ENCODE results near the gene RBM43.
A peak's percentile ranks its signal among the peaks of the same experiment; 100 is the strongest.
"Not testable (repeated sequence)": the region's sequence is repeated elsewhere in the genome, so short reads cannot be mapped to it uniquely, and the experiment has no call there.

The RBM43 gene

GRCh38 chr2:151261231-151261976 is at the start of gene RBM43:
RBM43 (minus strand) TSS chr2:151261863; CDS start chr2:151261727, 136 bp downstream.
- DNase-seq (ENCODE audit: low read depth in 2 of 2) = peak; percentile 70 to 75

DNA sequence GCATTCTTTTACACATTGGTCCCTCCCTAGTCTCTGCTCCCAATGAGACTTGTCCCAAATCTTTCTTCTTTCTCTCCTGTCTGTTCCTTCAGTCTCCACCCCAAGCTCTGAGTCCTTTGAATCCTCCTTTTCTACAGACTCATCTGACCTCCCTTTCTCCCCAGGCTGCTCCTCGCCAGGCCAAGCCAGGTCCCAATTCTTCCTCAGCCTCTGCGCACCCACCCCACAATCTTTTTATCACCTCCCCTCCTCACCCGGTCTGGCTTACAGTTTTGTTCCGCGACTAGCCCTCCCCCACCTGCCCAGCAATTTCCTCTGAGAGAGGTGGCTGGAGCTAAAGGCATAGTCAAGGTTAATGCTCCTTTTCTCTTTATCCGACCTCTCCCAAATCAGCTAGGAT is 48.6 kb upstream of the RBM43 start:
- DNase-seq (ENCODE audit: low read depth in 2 of 2) = not testable (repeated sequence)

- no peak for DNase-seq (ENCODE audit: low read depth in 2 of 2)
These were observed 45.0 kb upstream of the RBM43 start for GRCh38 chr2:151306621-151307020.

GRCh38 chr2:151305129-151305691 is 43.5 kb upstream of the RBM43 start:
- no peak for DNase-seq (ENCODE audit: low read depth in 2 of 2)

DNA sequence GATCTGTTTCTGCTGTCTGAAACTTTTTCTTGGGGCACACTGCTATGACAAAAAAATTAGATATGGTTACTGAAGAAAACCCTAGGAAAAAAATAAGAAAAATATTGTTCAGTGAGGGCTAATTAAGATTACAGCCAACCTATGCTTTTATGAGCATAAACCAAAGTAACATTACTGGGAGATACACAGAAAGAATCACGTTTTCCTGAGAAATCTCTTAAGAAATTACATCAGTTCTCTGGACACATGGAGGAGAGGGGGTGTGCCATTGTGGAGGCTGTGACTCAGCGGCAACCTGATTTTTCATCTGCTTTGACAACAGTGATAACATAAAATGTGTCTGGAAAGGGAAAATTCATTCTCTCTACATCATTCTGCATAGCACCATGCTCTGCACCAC is 41.2 kb upstream of the RBM43 start:
- DNase-seq (ENCODE audit: low read depth in 2 of 2) = no peak

DNA sequence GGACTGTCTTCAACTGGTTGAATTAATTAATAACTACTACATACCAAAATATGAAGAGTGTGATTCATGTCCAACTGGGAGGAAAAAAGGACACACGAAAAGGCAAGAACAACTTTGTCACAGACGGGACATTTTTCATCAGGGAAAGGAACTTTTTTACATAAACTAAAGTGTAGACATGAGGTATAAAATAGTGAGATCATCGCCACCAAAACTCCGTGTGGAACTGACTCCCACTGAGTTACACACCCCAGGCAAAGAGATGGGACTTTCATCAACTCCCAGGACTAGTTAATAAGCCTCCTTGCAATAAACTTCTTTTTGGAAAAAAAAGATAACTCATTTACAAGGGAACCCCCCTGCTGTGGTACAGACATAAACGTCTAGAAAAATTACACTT is 40.7 kb upstream of the RBM43 start:
- no peak for DNase-seq (ENCODE audit: low read depth in 2 of 2)

GRCh38 chr2:151299920-151300539 is 38.4 kb upstream of the RBM43 start:
- no peak for DNase-seq (ENCODE audit: low read depth in 2 of 2)

DNA sequence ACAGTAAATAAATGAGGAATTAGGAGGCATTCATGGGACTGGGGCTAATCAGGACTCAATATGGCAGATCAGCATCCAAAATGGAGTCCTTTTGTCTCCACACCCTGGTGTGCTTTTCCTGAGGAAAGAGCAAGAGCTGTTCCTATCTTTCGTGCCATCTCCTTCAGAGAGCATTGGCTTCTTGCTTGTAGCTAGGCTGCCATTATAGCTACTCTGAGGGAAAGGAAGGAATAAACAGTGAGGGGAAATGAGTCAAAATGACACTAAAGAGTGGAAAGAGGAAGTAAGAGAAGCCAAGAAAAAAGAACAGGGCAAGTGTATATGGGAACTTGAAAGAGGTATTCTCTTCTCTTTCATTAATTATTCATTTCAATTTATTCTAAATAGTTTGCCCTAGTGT is 36.2 kb upstream of the RBM43 start:
- no peak for DNase-seq (ENCODE audit: low read depth in 2 of 2)

DNA sequence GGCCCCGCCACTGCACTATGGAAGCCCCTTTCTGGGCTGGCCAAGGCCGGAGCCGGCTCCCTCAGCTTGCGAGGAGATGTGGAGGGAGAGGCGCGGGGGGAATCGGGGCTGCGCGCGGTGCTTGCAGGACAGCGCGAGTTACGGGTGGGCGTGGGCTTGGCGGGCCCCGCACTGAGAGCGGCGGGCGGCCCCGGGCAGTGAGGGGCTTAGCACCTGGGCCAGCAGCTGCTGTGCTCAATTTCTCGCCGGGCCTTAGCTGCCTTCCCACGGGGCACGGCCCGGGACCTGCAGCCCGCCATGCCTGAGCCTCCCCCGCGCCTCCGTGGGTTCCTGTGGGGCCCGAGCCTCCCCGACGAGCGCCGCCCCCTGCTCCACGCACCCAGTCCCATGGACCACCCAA is 34.3 kb upstream of the RBM43 start:
- DNase-seq (ENCODE audit: low read depth in 2 of 2) = not testable (repeated sequence)

DNA sequence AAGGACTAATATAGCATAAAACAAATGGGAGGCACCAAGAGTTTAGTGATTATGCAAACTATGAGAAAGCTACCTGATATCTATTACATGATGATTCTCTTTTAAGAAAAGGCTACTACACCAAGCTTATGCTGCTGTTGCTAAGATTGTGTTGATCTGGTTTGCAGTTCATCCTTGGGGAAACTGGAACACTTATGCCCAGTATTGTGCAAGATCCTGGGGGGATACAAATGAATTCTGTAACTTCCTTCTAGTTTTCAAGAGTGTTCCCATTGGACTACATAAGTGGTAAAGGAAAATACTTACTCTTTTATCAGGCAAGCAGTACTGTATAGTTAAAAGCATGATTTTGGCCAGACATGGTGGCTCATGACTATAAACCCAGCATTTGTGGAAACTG is 30.9 kb upstream of the RBM43 start:
- no peak for DNase-seq (ENCODE audit: low read depth in 2 of 2)

DNA sequence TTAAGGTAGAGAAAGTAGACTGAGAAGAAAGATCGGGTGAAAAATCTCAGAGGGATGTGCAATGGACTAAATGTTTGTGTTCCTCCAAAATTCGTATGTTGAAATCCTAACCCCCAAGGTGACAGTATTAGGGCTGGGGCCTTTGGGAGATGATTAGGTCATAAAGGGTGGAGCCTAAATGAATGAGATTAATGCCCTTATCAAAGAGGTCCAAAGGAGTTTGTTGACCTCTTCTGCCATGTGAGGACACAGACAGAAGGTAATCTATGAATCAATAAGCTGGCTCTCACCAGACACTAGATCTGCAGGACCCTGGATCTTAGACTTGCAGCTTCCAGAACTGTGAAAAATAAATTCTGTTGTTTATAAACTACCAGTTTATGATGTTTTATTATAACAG is 30.5 kb upstream of the RBM43 start:
- no peak for DNase-seq (ENCODE audit: low read depth in 2 of 2)

- no peak for DNase-seq (ENCODE audit: low read depth in 2 of 2)
These were observed 29.6 kb upstream of the RBM43 start for GRCh38 chr2:151291224-151291623.

DNA sequence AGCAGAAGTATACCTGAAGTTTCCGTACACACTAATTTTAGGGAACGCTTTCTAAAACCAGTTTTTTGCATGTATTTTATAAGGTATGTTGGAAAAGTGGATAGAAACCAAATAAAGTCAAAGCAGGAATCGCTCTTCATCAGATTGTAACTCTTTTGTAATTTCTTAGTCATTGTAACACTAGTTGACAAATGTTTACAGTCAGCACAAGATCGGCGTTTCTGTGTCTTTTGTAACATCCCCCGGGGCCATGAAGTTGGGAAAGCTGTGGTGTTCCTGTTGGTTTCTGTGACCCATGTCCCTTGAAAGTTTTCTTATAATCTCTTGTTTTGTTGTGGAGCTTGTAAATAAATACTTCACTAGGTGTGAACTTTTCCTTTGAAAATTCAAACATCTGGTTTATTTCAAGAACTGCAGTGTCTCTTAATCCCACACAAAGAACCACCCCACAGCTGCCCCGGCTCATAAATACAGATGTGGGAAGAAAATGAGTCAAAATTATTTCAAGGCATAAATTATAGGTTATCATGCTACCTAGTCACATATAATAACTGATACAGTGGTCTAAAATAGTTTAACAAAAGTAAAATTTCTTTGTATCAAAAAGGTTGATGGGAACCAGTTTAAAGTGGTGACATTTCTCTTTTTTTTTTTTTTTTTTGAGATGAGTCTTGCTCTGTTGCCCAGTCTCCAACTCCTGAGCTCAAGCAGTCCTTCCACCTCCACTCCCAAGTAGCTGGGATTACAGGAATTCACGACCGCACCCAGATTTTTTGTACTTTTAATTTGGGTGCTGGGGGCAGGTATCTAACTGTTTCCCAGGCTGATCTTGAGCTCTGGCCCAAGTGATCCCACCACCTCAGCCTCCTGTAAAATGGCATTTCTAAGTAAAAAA is 28.6 kb upstream of the RBM43 start:
- no peak for DNase-seq (ENCODE audit: low read depth in 2 of 2)

DNA sequence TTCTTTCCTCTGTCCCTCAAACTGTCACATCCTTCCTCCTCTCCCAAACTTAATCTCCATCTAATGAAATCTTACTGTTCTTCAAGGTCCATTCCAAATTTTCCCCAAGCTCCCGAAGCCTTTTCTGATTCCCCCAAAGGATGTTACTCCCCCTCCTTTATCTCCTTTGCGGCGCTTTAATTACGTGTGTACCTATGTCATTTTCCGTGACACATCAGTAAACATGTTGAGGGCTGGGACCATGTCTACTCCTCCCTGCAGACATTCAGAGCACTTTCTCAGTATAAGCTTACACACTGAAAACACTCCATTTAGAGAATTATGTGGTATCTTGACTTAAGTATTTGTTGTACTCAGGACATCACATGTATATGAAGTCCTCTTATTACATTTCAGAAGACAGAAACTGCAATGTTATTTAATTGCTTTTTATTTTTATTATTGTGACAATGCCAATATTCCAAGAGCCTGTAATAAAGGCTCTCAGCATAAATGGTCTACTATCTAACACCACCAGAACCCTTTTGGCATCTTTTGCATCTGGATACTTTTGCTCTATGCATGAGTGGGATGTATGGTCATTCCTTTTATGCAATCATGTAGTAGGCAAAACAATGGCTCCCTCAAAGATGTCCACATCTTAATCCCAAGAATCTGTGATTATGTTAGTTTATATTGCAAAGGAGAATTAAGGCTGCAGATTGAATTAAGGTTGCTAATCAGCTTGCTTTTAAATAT is 26.0 kb upstream of the RBM43 start:
- no peak for DNase-seq (ENCODE audit: low read depth in 2 of 2)

DNA sequence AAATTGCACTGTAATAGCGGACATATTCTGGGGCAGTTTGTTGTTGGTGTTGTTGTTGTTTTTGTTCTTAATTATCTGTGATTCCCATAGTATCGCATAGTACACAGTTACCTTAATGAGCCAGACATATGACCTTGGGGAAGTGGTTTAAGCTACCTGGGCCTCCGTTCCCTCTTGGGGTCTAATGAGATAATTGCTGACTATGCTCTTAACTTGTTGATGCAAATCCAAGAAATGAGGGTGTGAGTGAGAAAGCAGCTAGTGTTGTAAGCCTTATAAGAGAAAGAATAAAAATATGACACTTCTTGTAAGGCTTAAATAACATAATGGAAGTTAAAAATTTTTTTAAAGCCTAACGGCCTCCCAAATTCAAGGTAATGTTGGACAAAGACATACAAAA is 20.7 kb upstream of the RBM43 start:
- no peak for DNase-seq (ENCODE audit: low read depth in 2 of 2)

DNA sequence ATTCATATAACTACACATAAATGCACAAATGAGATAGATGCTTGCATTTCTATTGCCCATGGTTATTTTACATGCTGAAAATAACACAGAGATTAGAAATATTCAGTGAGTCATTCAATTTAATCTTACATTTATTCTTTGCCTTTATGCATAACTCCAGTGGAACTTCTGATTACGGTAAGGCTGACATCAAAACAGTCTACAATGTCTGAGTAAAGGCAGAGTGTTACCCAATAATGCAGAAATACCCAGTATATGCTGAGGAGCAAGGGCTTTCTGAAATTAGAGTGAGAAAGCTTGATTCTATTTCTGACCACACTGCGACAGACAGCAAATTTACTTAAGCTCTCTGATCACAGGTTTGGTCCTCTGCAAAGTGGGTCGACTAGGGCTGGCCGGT is 18.6 kb upstream of the RBM43 start:
- DNase-seq (ENCODE audit: low read depth in 2 of 2) = no peak

GRCh38 chr2:151278487-151278886 is 16.8 kb upstream of the RBM43 start:
- DNase-seq (ENCODE audit: low read depth in 2 of 2) = no peak

GRCh38 chr2:151277067-151277466 is 15.4 kb upstream of the RBM43 start:
- no peak for DNase-seq (ENCODE audit: low read depth in 2 of 2)

DNA sequence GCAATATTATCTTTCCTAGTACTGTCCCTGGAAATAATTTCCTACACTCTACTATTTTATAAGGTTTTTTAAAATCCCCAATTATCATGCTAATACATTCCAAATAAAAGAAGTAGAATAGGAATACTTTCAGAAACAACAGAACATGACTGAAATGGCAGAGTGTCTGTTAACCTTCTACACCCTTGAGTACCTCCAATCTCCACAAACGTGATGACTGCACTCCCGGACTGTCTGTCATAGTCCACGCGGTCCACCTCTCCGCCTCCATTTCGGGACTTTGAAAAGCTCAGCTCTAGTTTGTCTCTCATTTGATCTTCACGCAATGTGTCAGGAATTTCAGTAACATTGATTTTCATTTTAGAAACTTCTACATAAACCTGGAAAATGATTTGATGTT is 13.6 kb upstream of the RBM43 start:
- no peak for DNase-seq (ENCODE audit: low read depth in 2 of 2)

DNA sequence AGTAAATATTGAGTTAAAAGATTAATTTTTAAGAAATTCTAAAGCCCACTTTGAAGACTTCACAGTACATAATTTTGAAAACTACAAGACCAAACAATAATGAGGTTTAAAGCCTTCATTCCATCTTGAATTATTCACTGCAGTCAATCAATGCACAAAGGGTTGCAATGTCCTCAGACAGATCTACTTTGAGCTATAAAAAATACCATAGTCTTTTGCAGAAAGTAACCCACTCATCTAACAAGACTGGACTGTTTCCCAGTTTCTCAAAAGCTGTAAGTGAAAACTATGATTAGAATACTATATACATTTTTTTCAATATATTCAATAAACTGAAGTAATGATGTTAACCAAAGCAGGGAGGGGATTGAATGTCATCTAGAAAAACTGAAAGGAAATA is 10.2 kb upstream of the RBM43 start:
- no peak for DNase-seq (ENCODE audit: low read depth in 2 of 2)

- DNase-seq (ENCODE audit: low read depth in 2 of 2) = no peak
These were observed 8.3 kb upstream of the RBM43 start for GRCh38 chr2:151269798-151270568.

Data from stimulated activated CD8-positive, alpha-beta memory T cell treated with anti-CD3 and anti-CD28 coated beads, Interleukin-7, amount 100 ng/mL, for 4 hours (primary cell).